Hepatocyte (in vitro differentiated cells): Measurements from ENCODE around the gene SV2C. TPM values are rescaled to one million over a fixed set of nuclear protein-coding genes. Genes with fewer than 3 reads are reported as not detected.

Experiments used
- DNase-seq: peaks from one replicate; pipeline ENCODE4 v3.0.0-alpha.2; 2016; ENCODE audit warnings: low spot score
- H2AFZ ChIP-seq: fragments of 200-600 bp; sonication (generic); 2 replicates; pipeline ENCODE4 v1.6.0; 2016; ENCODE audit warnings: antibody characterized with exemption, mild to moderate bottlenecking
- H3K27ac ChIP-seq: fragments of 200-600 bp; sonication (generic); 2 replicates; pipeline ENCODE4 v1.5.1; 2016; ENCODE audit warnings: mild to moderate bottlenecking
- H3K27me3 ChIP-seq: fragments of 200-600 bp; sonication (generic); 2 replicates; pipeline ENCODE4 v1.6.1; 2016
- H3K36me3 ChIP-seq: fragments of 200-600 bp; sonication (generic); replicated peaks from 2 replicates; pipeline ENCODE4 v1.5.1; 2016; ENCODE audit warnings: low read depth; ENCODE audit not compliant: insufficient read depth
- H3K4me1 ChIP-seq: fragments of 200-600 bp; sonication (generic); 2 replicates; pipeline ENCODE4 v1.5.1; 2016; ENCODE audit warnings: mild to moderate bottlenecking, moderate library complexity; ENCODE audit not compliant: insufficient read depth
- H3K4me2 ChIP-seq: fragments of 200-600 bp; sonication (generic); 2 replicates; pipeline ENCODE4 v1.6.0; 2016
- H3K4me3 ChIP-seq: fragments of 200-600 bp; sonication (generic); 2 replicates; pipeline ENCODE4 v1.5.1; 2016; ENCODE audit warnings: mild to moderate bottlenecking
- H3K79me2 ChIP-seq: fragments of 200-600 bp; sonication (generic); 2 replicates; pipeline ENCODE4 v1.6.0; 2017; ENCODE audit warnings: mild to moderate bottlenecking
- H3K9me2 ChIP-seq: fragments of 200-600 bp; sonication (generic); replicated peaks from 2 replicates; pipeline ENCODE4 v1.6.0; 2017; ENCODE audit warnings: mild to moderate bottlenecking; ENCODE audit not compliant: insufficient read depth
- H3K9me3 ChIP-seq: fragments of 200-600 bp; sonication (generic); 2 replicates; pipeline ENCODE4 v1.5.1; 2016; ENCODE audit warnings: low read depth, mild to moderate bottlenecking
- H4K20me1 ChIP-seq: fragments of 200-600 bp; sonication (generic); 2 replicates; pipeline ENCODE4 v1.6.0; 2016; ENCODE audit warnings: mild to moderate bottlenecking; ENCODE audit not compliant: insufficient read depth, poor library complexity, severe bottlenecking
- EZH2 ChIP-seq: fragments of 200-600 bp; sonication (generic); IDR thresholded peaks from 2 replicates; pipeline ENCODE4 v1.6.1; 2016; ENCODE audit warnings: antibody characterized with exemption, mild to moderate bottlenecking, borderline replicate concordance
- EZH2phosphoT487 ChIP-seq: fragments of 200-600 bp; sonication (generic); IDR thresholded peaks from one replicate; pipeline ENCODE4 v1.6.1; 2018; ENCODE audit warnings: antibody characterized with exemption, mild to moderate bottlenecking, low read depth, moderate library complexity; ENCODE audit not compliant: unreplicated experiment, severe bottlenecking
- WGBS: methylation state at CpG from one replicate; pipeline ENCODE4 v1.1.6; 2016; ENCODE audit warnings: low lambda C conversion rate; ENCODE audit errors: missing lambda C conversion rate; 5-methylcytosine and 5-hydroxymethylcytosine counted together
- polyA plus RNA-seq: library from polyadenylated mRNA; unstranded; fragments of >200 nt; fragmentation: Nextera tagmentation; extraction: Ambion mirVana; gene quantifications from 2 replicates; pipeline ENCODE4 v1.2.1, GENCODE V29; 2016
- total RNA-seq: library from RNA; depleted of rRNA; stranded (reverse); fragments of >200 nt; gene quantifications from 2 replicates; pipeline ENCODE4 v1.2.3, GENCODE V29; 2014
- TF ChIP-seq, protein P1 (sequence below): fragments of 200-600 bp; sonication (generic); IDR thresholded peaks from 2 replicates; pipeline ENCODE4 v1.5.1; 2016; ENCODE audit warnings: antibody characterized with exemption, mild to moderate bottlenecking; ENCODE audit not compliant: poor library complexity

Gene SV2C
- total and polyA plus RNA-seq, 2 experiments from 2014 or later: under 0.01 to 0.05 TPM

DNA sequence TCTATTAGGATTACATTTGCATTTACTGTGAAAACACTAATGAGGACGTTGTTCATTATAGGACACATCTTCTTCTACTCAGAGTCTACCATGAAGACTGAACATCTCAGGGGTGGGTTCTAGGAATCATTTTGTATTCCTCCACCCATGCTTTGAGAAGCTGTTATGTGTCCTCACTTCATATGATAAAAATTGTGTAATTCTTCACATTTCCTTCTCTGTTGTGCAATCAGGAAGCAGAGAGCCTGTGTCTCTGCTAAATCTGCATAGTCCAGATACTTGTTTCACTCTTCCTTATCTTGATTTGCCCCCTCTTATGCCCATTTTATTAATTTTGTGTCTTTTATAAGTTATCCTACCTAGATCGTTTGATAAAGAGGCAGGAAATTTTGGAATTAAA, 222.1 kb downstream of the SV2C start:
- Histone ChIP-seq H3K27me3 (no peaks in the 10 kb centered on the region), H3K4me2 (no peak overlapping the region), H3K4me1 (no peaks in the 10 kb centered on the region), H4K20me1 (no peaks in the 10 kb centered on the region), H2AFZ (no peak overlapping the region), H3K79me2 (no peaks in the 10 kb centered on the region), H3K4me3 (no peak overlapping the region), H3K27ac (no peak overlapping the region), H3K9me3 (no peaks in the 10 kb centered on the region), H3K36me3 (no peaks in the 10 kb centered on the region), H3K9me2 (no peaks in the 10 kb centered on the region)
- TF ChIP-seq, protein P1, sequence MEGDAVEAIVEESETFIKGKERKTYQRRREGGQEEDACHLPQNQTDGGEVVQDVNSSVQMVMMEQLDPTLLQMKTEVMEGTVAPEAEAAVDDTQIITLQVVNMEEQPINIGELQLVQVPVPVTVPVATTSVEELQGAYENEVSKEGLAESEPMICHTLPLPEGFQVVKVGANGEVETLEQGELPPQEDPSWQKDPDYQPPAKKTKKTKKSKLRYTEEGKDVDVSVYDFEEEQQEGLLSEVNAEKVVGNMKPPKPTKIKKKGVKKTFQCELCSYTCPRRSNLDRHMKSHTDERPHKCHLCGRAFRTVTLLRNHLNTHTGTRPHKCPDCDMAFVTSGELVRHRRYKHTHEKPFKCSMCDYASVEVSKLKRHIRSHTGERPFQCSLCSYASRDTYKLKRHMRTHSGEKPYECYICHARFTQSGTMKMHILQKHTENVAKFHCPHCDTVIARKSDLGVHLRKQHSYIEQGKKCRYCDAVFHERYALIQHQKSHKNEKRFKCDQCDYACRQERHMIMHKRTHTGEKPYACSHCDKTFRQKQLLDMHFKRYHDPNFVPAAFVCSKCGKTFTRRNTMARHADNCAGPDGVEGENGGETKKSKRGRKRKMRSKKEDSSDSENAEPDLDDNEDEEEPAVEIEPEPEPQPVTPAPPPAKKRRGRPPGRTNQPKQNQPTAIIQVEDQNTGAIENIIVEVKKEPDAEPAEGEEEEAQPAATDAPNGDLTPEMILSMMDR: no peak
- TF ChIP-seq EZH2 (no peak), EZH2phosphoT487 (no peak)
- DNase-seq: no peak
- 88% methylated on average over 2 of the region's 2 CpGs for WGBS

DNA sequence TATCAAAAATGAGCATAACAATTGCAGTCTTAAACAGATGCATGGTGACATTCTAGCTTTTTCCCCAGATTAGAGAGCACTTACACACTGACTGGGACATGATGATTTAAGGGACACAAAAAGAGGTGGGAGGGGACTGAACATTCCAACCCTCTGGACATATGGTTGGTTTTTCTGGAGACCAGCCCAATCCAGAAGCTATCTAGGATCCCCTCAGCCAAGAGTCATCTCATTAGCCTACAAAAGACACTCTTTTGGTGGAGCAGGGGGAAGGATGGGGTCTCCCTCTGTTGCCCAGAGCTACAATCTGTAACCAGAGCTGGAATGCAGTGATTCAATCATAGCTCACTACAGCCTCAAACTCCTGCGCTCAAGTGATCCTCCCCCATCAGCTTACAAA, 222.6 kb downstream of the SV2C start:
- Histone ChIP-seq H3K27me3 (no peaks in the 10 kb centered on the region), H3K4me1 (no peaks in the 10 kb centered on the region), H3K4me2 (no peak overlapping the region), H3K9me3 (no peaks in the 10 kb centered on the region), H3K4me3 (no peak overlapping the region), H4K20me1 (no peaks in the 10 kb centered on the region), H3K9me2 (no peaks in the 10 kb centered on the region), H3K79me2 (no peaks in the 10 kb centered on the region), H2AFZ (no peak overlapping the region), H3K36me3 (no peaks in the 10 kb centered on the region), H3K27ac (no peak overlapping the region)
- TF ChIP-seq EZH2 (no peak), EZH2phosphoT487 (no peak)
- TF ChIP-seq, protein P1: no peak
- no peak for DNase-seq
- WGBS: 83% methylated on average over 1 of the region's 1 CpG

DNA sequence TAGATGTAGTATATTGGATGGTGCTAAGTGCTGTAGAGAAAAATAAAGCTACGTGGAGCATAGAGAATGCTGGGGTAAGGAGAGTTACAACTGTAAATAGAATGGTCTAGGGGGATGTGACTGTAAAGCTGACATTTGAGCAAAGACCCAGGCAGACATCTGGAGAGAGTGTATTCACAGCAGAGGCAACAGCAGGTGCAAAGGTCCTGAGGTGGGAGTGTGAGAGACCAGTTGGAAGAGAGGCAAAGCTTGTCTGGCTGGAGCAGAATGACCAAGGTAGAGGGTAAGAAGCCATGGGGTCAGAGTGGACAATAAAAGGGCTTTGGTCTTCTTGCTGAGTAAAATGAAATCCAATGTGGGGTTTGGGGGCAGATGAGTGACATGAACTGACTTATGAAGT, 227.0 kb downstream of the SV2C start:
- WGBS: 84% methylated on average over 1 of the region's 1 CpG
- no peaks in the 10 kb centered on the region for H3K27me3 ChIP-seq
- H3K27ac ChIP-seq: no peak overlapping the region

More for the DNA sequence above, 227.0 kb downstream of the SV2C start:
- H3K36me3 ChIP-seq: no peaks in the 10 kb centered on the region
- H3K4me3 ChIP-seq: no peak overlapping the region
- H3K4me1 ChIP-seq: no peaks in the 10 kb centered on the region
- no peak overlapping the region for H3K4me2 ChIP-seq
- no peaks in the 10 kb centered on the region for H3K9me2 ChIP-seq
- TF ChIP-seq EZH2 (no peak), EZH2phosphoT487 (no peak)
- TF ChIP-seq, protein P1: no peak
- no peaks in the 10 kb centered on the region for H3K79me2 ChIP-seq
- DNase-seq: no peak
- H2AFZ ChIP-seq: no peak overlapping the region
- no peaks in the 10 kb centered on the region for H4K20me1 ChIP-seq
- H3K9me3 ChIP-seq: no peaks in the 10 kb centered on the region
